GM12878 (cell line): ENCODE measurements around the gene ERBB3. TPM values are rescaled to one million over a fixed set of nuclear protein-coding genes. Genes with fewer than 3 reads are reported as not detected.

ENCODE experiments used
- ATAC-seq: fragments of 200-7000 bp; cut with Tn5 transposase; 3 replicates; pipeline ENCODE4 v1.9.1; 2020; ENCODE audit warnings: mild to moderate bottlenecking, moderate library complexity
- BruUV-seq: library from RNA; stranded (reverse); fragments of 400-500 nt; replicated peaks from 2 replicates; lab custom pipeline; 2021; lab: Mats Ljungman, UMichigan
- CTCF ChIA-PET: fragments of 300-600 bp; sonication (Branson Sonifier 250); formaldehyde crosslinking; extraction: SDS; loops from one replicate; lab custom pipeline; 2021; ENCODE audit warnings: inconsistent platforms; lab: Yijun Ruan, JAX
- POLR2A ChIA-PET: fragments of 350-600 bp; formaldehyde crosslinking; extraction: SDS; loops from one replicate; lab custom pipeline; 2021; ENCODE audit warnings: inconsistent platforms; lab: Charles Lee
- RAD21 ChIA-PET: fragments of 300-600 bp; sonication (Branson Sonifier 250); formaldehyde crosslinking; loops from one replicate; lab custom pipeline; 2023; ENCODE audit warnings: antibody characterized with exemption; ENCODE audit not compliant: unreplicated experiment; lab: Charles Lee
- SMC1A ChIA-PET: fragments of 300-600 bp; sonication (Branson Sonifier 250); formaldehyde crosslinking; loops from one replicate; lab custom pipeline; 2023; ENCODE audit not compliant: unreplicated experiment, uncharacterized antibody; lab: Charles Lee
- DNase-seq: peaks from one replicate; pipeline ENCODE4 v3.0.0-alpha.2; 2011; ENCODE audit warnings: low read depth, low spot score
- FAIRE-seq: peaks from 3 replicates; lab custom pipeline; 2011; peaks lifted over from hg19 to GRCh38; lab: Jason Lieb, UNC
- H2AFZ ChIP-seq: 2 replicates; pipeline ENCODE4 v1.6.0; 2011; ENCODE audit warnings: low read depth, low read length, control low read depth; ENCODE audit not compliant: control insufficient read depth
- H3K27ac ChIP-seq: 2 replicates; pipeline ENCODE4 v1.5.1; 2011; ENCODE audit warnings: control low read depth; ENCODE audit not compliant: control insufficient read depth, insufficient read depth
- H3K27me3 ChIP-seq, 2 experiments: replicated peaks in 1 of 2; 2 replicates each; pipeline versions ENCODE4 v1.6.0 to v1.6.1; 2011; ENCODE audit warnings: low read length in 1 of 2; ENCODE audit not compliant: control insufficient read depth in 2 of 2, insufficient read depth in 2 of 2
- H3K36me3 ChIP-seq, 2 experiments: 2 replicates each; pipeline ENCODE4 v1.5.1; 2011; ENCODE audit warnings: low read length in 1 of 2; ENCODE audit not compliant: control insufficient read depth in 2 of 2, insufficient read depth in 2 of 2
- H3K4me1 ChIP-seq: 2 replicates; pipeline ENCODE4 v1.6.1; 2011; ENCODE audit warnings: mild to moderate bottlenecking, low read length, moderate library complexity, mixed read lengths; ENCODE audit not compliant: control insufficient read depth, insufficient read depth
- H3K4me2 ChIP-seq: 2 replicates; pipeline ENCODE4 v1.6.0; 2011; ENCODE audit warnings: control low read depth; ENCODE audit not compliant: control insufficient read depth, insufficient read depth
- H3K4me3 ChIP-seq: fragments of 200-600 bp; sonication (generic); 2 replicates; pipeline ENCODE4 v1.5.1; 2016
- H3K79me2 ChIP-seq: 2 replicates; pipeline ENCODE4 v1.6.0; 2011; ENCODE audit warnings: low read length; ENCODE audit not compliant: control insufficient read depth, insufficient read depth
- H3K9ac ChIP-seq: 2 replicates; pipeline ENCODE4 v1.8.0; 2011; ENCODE audit warnings: low read length, control low read depth, mixed read lengths; ENCODE audit not compliant: control insufficient read depth, insufficient read depth
- H3K9me3 ChIP-seq: replicated peaks from 3 replicates; pipeline ENCODE4 v1.5.1; 2011; ENCODE audit warnings: mild to moderate bottlenecking, low read length; ENCODE audit not compliant: control insufficient read depth, insufficient read depth
- H4K20me1 ChIP-seq: 2 replicates; pipeline ENCODE4 v1.6.0; 2011; ENCODE audit not compliant: control insufficient read depth, insufficient read depth
- EED ChIP-seq: sonication (generic); IDR thresholded peaks from 2 replicates; pipeline ENCODE4 v1.6.1; 2016; ENCODE audit warnings: antibody characterized with exemption, low read depth
- ETV6 ChIP-seq, 2 experiments: fragments of 450-650 bp in 1 of 2; IDR thresholded peaks in 1 of 2; conservative IDR thresholded peaks in 1 of 2; 2 replicates each; pipeline ENCODE4 v1.6.1; 2014; ENCODE audit warnings: antibody characterized with exemption in 1 of 2, borderline replicate concordance in 1 of 2, low read depth in 1 of 2, mild to moderate bottlenecking in 1 of 2, moderate library complexity in 1 of 2
- GATAD2B ChIP-seq: fragments of 450-650 bp; conservative IDR thresholded peaks from 2 replicates; pipeline ENCODE4 v1.6.1; 2017; ENCODE audit warnings: low read depth, mild to moderate bottlenecking, moderate library complexity
- IKZF1 ChIP-seq: fragments of 450-650 bp; conservative IDR thresholded peaks from 2 replicates; pipeline ENCODE4 v1.6.1; 2017; ENCODE audit warnings: antibody characterized with exemption, mild to moderate bottlenecking
- JUND ChIP-seq: IDR thresholded peaks from 2 replicates; pipeline ENCODE4 v1.6.1; 2012; ENCODE audit warnings: low read depth, mild to moderate bottlenecking, low read length, improper control_type of control experiment, moderate library complexity
- KDM1A ChIP-seq: fragments of 200-600 bp; sonication (generic); IDR thresholded peaks from 2 replicates; pipeline ENCODE4 v1.6.1; 2016; ENCODE audit warnings: borderline replicate concordance
- MTA2 ChIP-seq: fragments of 450-650 bp; IDR thresholded peaks from 2 replicates; pipeline ENCODE4 v1.6.1; 2016; ENCODE audit warnings: low read depth, mild to moderate bottlenecking, moderate library complexity
- NR2C1 ChIP-seq: fragments of 450-650 bp; IDR thresholded peaks from 2 replicates; pipeline ENCODE4 v1.6.1; 2017; ENCODE audit warnings: antibody characterized with exemption, mild to moderate bottlenecking, moderate library complexity
- POLR2AphosphoS2 ChIP-seq: IDR thresholded peaks from 2 replicates; pipeline ENCODE4 v1.6.1; 2011; ENCODE audit warnings: low read depth, mild to moderate bottlenecking, low read length, improper control_type of control experiment, moderate library complexity
- RAD21 ChIP-seq: IDR thresholded peaks from 2 replicates; pipeline ENCODE4 v1.6.1; 2011; ENCODE audit warnings: mild to moderate bottlenecking, low read depth, low read length, moderate library complexity; ENCODE audit not compliant: insufficient read depth
- ZNF274 ChIP-seq: IDR thresholded peaks from one replicate; pipeline ENCODE4 v1.8.0; 2011; ENCODE audit not compliant: insufficient read length, insufficient read depth
- WGBS: methylation state at CpG from one replicate; pipeline ENCODE4 v1.1.6; 2016; ENCODE audit warnings: low lambda C conversion rate; ENCODE audit not compliant: insufficient replicate concordance, insufficient coverage; ENCODE audit errors: missing lambda C conversion rate; 5-methylcytosine and 5-hydroxymethylcytosine counted together
- in situ Hi-C: fragments of 300-500 bp; cut with MboI; formaldehyde crosslinking; loops from 9 replicates; pipeline ENCODE4 v1.14.3; 2018; ENCODE audit warnings: mixed read lengths
- intact Hi-C: fragments of 100-400 bp; cut with micrococcal nuclease; formaldehyde crosslinking; loops from one replicate; pipeline ENCODE4 v1.14.2; 2022; ENCODE audit not compliant: unreplicated experiment
- polyA plus RNA-seq, 11 experiments: library from polyadenylated mRNA; depleted of rRNA in 4 of 11; unstranded in 6 of 11; stranded (reverse) in 5 of 11; fragments of >200 nt; fragmentation: Nextera tagmentation in 4 of 11; fragmentation: Illumina TruSeq in 1 of 11; extraction: Ambion mirVana in 4 of 11; extraction: Trizol in 1 of 11; gene quantifications; 1 replicate in 1 of 11; 2 replicates in 10 of 11; pipeline versions ENCODE4 v1.2.1 to v1.2.3, GENCODE V29; 2011 to 2016; ENCODE audit warnings: inconsistent platforms in 2 of 11, missing spikeins in 2 of 11, low read depth in 1 of 11
- total RNA-seq, 4 experiments: library from RNA; depleted of rRNA in 3 of 4; stranded (reverse); fragments of >200 nt in 3 of 4; fragmentation: Illumina TruSeq in 1 of 4; extraction: Trizol in 1 of 4; gene quantifications; 2 replicates each; pipeline versions ENCODE4 v1.2.1 to v1.2.3, GENCODE V29; 2013 to 2021
- TF ChIP-seq, protein P1 (sequence below): IDR thresholded peaks from 2 replicates; pipeline ENCODE4 v1.6.1; 2012; ENCODE audit warnings: low read depth, low read length, improper control_type of control experiment
- TF ChIP-seq, protein P2 (sequence below): fragments of 450-650 bp; IDR thresholded peaks from 2 replicates; pipeline ENCODE4 v1.6.1; 2017; ENCODE audit warnings: mild to moderate bottlenecking, moderate library complexity
- TF ChIP-seq, protein P3 (sequence below): fragments of 450-650 bp; IDR thresholded peaks from 2 replicates; pipeline ENCODE4 v1.6.1; 2017; ENCODE audit warnings: antibody characterized with exemption, mild to moderate bottlenecking, moderate library complexity

ERBB3 gene
- total and polyA plus RNA-seq, 10 of the 15 experiments (the other 5 are each of a cell fraction or from before 2014, with no cell fraction given): 0.03 to 0.72 (median 0.04) TPM; not detected in 5

DNA sequence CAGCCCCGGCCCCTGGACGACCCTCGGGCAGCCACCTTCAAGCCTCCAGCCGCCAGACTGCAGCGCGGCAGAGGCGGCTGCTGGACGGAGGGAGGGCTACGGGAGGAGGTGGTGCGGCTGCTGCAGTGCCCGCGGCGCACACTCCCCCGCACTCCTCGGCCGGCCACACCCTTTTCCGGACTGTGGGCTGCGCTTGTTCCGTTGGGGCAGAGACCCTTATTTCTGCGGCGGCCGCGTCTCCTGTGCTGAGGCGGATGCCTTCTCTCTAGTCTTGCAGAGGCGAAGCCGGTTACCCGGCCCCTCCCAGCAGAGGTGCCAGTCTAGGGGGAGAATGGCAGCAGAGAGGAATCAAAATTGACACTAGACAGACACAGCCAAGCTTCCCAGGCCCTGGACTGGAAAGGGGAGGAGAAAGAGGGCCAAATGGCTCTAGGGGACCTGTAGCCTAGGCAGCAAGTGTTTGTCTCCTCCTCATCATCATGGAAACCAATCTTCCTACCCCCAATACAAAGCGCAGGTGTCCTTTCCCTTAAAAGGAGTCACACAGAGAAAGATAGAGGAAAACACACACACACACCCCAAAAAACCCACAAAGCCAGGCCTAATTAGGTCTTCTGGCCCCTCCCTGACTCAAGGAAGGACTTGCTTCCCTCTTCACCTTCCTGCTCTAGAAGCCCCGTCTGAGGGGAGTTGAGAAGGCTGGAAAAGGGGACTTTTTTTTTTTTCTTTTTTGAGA, 49.4 kb downstream of the ERBB3 start:
- ChIA-PET CTCF (interaction anchor here (0.9 to 10.3 kb wide), 5 partner anchors 14 to 93 kb away, joined by 4 to 129 read pairs (median 14); partner anchors contain the start of genes PA2G4, RNF41 and SMARCC2), SMC1A (interaction anchor here (0.9 to 4.8 kb wide), 6 partner anchors 10 to 93 kb away, joined by 3 to 68 read pairs (median 8); partner anchors contain the start of genes RNF41, SMARCC2 and ZC3H10), RAD21 (interaction anchor here (3.0 to 6.8 kb wide), 2 partner anchors 23 to 59 kb away, joined by 10 to 98 read pairs; partner anchors contain the start of genes MYL6B and SMARCC2), POLR2A (interaction anchor here (0.9 to 4.5 kb wide), 4 partner anchors 12 to 92 kb away, joined by 4 to 44 read pairs (median 18); partner anchors contain the start of genes RNF41 and SMARCC2)
- Histone ChIP-seq H3K9me3 (no peaks in the 10 kb centered on the region), H3K27ac (peak overlapping the region; percentile 55), H3K4me2 (peak overlapping the region; percentile 98), H3K4me3 (peak overlapping the region; percentile 93), H3K36me3 (peaks cover 14 to 16% of the 10 kb centered on the region in 2 experiments), H3K4me1 (peaks cover 24% of the 10 kb centered on the region), H4K20me1 (no peaks in the 10 kb centered on the region), H3K27me3 (no peaks in the 10 kb centered on the region), H3K9ac (peak overlapping the region; percentile 78), H2AFZ (peak overlapping the region; percentile 54), H3K79me2 (peaks cover 21% of the 10 kb centered on the region)
- no peak for FAIRE-seq
- DNase-seq: no peak
- peak; percentile 72 for ATAC-seq
- no TSS peak for BruUV-seq
- intact Hi-C loops: loop anchor here (5.0 to 10.0 kb wide), 2 partner anchors 338 to 515 kb away; partner anchors contain the start of genes ATP5F1B and SPRYD4
- under 1% methylated on average over 29 of the region's 29 CpGs for WGBS
- in situ Hi-C loops: no loop called here
- TF ChIP-seq NR2C1 (no peak), EED (no peak; the same call in 1 of the 2 replicates), JUND (no peak), ETV6 (conservative IDR thresholded peaks at IDR 0.05 in 1 of 2, IDR thresholded peaks at IDR 0.05 in 1 of 2; ENCODE audit: borderline replicate concordance in 1 of 2, low read depth in 1 of 2) (no peak), ZNF274 (no peak), GATAD2B (peak; percentile 42; the same call in 1 of the 2 replicates), KDM1A (no peak), MTA2 (no peak), IKZF1 (peak; percentile 51), RAD21 (no peak), POLR2AphosphoS2 (no peak)
- TF ChIP-seq, protein P1, sequence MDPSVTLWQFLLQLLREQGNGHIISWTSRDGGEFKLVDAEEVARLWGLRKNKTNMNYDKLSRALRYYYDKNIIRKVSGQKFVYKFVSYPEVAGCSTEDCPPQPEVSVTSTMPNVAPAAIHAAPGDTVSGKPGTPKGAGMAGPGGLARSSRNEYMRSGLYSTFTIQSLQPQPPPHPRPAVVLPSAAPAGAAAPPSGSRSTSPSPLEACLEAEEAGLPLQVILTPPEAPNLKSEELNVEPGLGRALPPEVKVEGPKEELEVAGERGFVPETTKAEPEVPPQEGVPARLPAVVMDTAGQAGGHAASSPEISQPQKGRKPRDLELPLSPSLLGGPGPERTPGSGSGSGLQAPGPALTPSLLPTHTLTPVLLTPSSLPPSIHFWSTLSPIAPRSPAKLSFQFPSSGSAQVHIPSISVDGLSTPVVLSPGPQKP: 0 out of 2 replicates have a peak, but pooled peaks have one; percentile 45
- TF ChIP-seq, protein P2, sequence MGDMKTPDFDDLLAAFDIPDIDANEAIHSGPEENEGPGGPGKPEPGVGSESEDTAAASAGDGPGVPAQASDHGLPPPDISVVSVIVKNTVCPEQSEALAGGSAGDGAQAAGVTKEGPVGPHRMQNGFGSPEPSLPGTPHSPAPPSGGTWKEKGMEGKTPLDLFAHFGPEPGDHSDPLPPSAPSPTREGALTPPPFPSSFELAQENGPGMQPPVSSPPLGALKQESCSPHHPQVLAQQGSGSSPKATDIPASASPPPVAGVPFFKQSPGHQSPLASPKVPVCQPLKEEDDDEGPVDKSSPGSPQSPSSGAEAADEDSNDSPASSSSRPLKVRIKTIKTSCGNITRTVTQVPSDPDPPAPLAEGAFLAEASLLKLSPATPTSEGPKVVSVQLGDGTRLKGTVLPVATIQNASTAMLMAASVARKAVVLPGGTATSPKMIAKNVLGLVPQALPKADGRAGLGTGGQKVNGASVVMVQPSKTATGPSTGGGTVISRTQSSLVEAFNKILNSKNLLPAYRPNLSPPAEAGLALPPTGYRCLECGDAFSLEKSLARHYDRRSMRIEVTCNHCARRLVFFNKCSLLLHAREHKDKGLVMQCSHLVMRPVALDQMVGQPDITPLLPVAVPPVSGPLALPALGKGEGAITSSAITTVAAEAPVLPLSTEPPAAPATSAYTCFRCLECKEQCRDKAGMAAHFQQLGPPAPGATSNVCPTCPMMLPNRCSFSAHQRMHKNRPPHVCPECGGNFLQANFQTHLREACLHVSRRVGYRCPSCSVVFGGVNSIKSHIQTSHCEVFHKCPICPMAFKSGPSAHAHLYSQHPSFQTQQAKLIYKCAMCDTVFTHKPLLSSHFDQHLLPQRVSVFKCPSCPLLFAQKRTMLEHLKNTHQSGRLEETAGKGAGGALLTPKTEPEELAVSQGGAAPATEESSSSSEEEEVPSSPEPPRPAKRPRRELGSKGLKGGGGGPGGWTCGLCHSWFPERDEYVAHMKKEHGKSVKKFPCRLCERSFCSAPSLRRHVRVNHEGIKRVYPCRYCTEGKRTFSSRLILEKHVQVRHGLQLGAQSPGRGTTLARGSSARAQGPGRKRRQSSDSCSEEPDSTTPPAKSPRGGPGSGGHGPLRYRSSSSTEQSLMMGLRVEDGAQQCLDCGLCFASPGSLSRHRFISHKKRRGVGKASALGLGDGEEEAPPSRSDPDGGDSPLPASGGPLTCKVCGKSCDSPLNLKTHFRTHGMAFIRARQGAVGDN: no peak
- TF ChIP-seq, protein P3, sequence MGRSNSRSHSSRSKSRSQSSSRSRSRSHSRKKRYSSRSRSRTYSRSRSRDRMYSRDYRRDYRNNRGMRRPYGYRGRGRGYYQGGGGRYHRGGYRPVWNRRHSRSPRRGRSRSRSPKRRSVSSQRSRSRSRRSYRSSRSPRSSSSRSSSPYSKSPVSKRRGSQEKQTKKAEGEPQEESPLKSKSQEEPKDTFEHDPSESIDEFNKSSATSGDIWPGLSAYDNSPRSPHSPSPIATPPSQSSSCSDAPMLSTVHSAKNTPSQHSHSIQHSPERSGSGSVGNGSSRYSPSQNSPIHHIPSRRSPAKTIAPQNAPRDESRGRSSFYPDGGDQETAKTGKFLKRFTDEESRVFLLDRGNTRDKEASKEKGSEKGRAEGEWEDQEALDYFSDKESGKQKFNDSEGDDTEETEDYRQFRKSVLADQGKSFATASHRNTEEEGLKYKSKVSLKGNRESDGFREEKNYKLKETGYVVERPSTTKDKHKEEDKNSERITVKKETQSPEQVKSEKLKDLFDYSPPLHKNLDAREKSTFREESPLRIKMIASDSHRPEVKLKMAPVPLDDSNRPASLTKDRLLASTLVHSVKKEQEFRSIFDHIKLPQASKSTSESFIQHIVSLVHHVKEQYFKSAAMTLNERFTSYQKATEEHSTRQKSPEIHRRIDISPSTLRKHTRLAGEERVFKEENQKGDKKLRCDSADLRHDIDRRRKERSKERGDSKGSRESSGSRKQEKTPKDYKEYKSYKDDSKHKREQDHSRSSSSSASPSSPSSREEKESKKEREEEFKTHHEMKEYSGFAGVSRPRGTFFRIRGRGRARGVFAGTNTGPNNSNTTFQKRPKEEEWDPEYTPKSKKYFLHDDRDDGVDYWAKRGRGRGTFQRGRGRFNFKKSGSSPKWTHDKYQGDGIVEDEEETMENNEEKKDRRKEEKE: no peak
